ENCODE data around the gene CALR3. TPM values are rescaled to one million over a fixed set of nuclear protein-coding genes. Genes with fewer than 3 reads are reported as not detected.
"Not testable (repeated sequence)": the region's sequence is repeated elsewhere in the genome, so short reads cannot be mapped to it uniquely, and the experiment has no call there.

Gene CALR3
- total RNA-seq, 1 donor from 2014 or later = not detected

- intact Hi-C loops (cut with DNase I) = no loop called here
- no peak for DNase-seq (ENCODE audit: low spot score)
Measured at GRCh38 chr19:16463341-16463990, 32.5 kb downstream of the CALR3 start.

- DNase-seq (ENCODE audit: low spot score) = no peak
- intact Hi-C loops (cut with DNase I) = no loop called here
Measured at GRCh38 chr19:16462757-16463250, 33.2 kb downstream of the CALR3 start.

GRCh38 chr19:16461630-16462051 lies 34.3 kb downstream of the CALR3 start:
- intact Hi-C loops (cut with DNase I) = no loop called here
- peak; percentile 84 for DNase-seq (ENCODE audit: low spot score)

GRCh38 chr19:16460454-16460853 lies 35.5 kb downstream of the CALR3 start:
- intact Hi-C loops (cut with DNase I) = no loop called here
- DNase-seq (ENCODE audit: low spot score) = no peak

GRCh38 chr19:16459680-16460079 lies 36.3 kb downstream of the CALR3 start:
- DNase-seq (ENCODE audit: low spot score) = no peak
- intact Hi-C loops (cut with DNase I) = no loop called here

- intact Hi-C loops (cut with DNase I) = no loop called here
- DNase-seq (ENCODE audit: low spot score) = no peak
Measured at GRCh38 chr19:16458391-16459341, 37.3 kb downstream of the CALR3 start.

- intact Hi-C loops (cut with DNase I) = no loop called here
- no peak for DNase-seq (ENCODE audit: low spot score)
Measured at GRCh38 chr19:16457954-16458331, 38.0 kb downstream of the CALR3 start.

- intact Hi-C loops (cut with DNase I) = no loop called here
- no peak for DNase-seq (ENCODE audit: low spot score)
Measured at GRCh38 chr19:16457195-16457953, 38.6 kb downstream of the CALR3 start.

GRCh38 chr19:16456652-16457194 lies 39.2 kb downstream of the CALR3 start:
- intact Hi-C loops (cut with DNase I) = no loop called here
- DNase-seq (ENCODE audit: low spot score) = no peak

- no peak for DNase-seq (ENCODE audit: low spot score)
Measured at GRCh38 chr19:16455489-16455888, 40.5 kb downstream of the CALR3 start.

GRCh38 chr19:16454351-16454918 lies 41.5 kb downstream of the CALR3 start:
- DNase-seq (ENCODE audit: low spot score) = no peak
- intact Hi-C loops (cut with DNase I) = no loop called here

More at GRCh38 chr19:16455489-16455888, 40.5 kb downstream of the CALR3 start:
- intact Hi-C loops (cut with DNase I) = no loop called here

GRCh38 chr19:16452325-16452724 lies 43.6 kb downstream of the CALR3 start:
- DNase-seq (ENCODE audit: low spot score) = no peak
- intact Hi-C loops (cut with DNase I) = no loop called here

- DNase-seq (ENCODE audit: low spot score) = no peak
- intact Hi-C loops (cut with DNase I) = no loop called here
Measured at GRCh38 chr19:16449330-16449961, 46.5 kb downstream of the CALR3 start.

- intact Hi-C loops (cut with DNase I); DNase-seq (ENCODE audit: low spot score): not testable (repeated sequence)
Measured at GRCh38 chr19:16448872-16449271, 47.1 kb downstream of the CALR3 start.

- intact Hi-C loops (cut with DNase I) = loop anchor here (2.0 kb wide), 1 partner anchor 18 kb away; no protein-coding TSS in a partner anchor
- peak; percentile 94 for DNase-seq (ENCODE audit: low spot score)
Measured at GRCh38 chr19:16446724-16447368, 49.1 kb downstream of the CALR3 start.

- no peak for DNase-seq (ENCODE audit: low spot score)
- intact Hi-C loops (cut with DNase I) = loop anchor here (2.0 kb wide), 1 partner anchor 19 kb away; no protein-coding TSS in a partner anchor
Measured at GRCh38 chr19:16446108-16446723, 49.8 kb downstream of the CALR3 start.

- DNase-seq (ENCODE audit: low spot score) = peak; percentile 80
- intact Hi-C loops (cut with DNase I) = loop anchor here (2.0 kb wide), 1 partner anchor 19 kb away; no protein-coding TSS in a partner anchor
Measured at GRCh38 chr19:16445238-16446107, 50.5 kb downstream of the CALR3 start.

Data from cardiac septum (tissue), 1 donor.